ENCODE results near the gene THSD1. TPM values are rescaled to one million over a fixed set of nuclear protein-coding genes. Genes with fewer than 3 reads are reported as not detected.

THSD1 gene
- total RNA-seq, 2 experiments from 2014 or later: 0.07 TPM; not detected in 1

DNA sequence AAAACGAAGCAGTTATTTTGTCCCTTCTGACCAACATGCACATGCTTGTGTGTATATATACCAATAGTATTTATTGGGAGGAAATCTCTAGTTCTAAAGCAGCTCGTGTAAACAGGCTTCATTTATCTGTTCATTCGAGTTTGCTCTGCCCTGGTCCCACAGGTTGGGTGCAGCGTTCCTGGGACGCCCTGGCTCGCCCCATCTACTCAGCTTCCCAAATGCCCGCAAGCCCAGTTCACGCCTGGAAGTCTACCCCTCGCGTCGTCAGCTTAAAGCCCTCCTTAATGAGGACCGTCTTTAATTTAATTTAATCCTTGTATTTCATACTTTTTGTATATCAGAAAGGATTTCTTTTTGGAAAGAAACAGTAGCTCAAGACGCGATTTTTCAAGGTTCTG, 604 bp downstream of the THSD1 start:
- H3K27ac Mint-ChIP-seq: no peak overlapping the region
- CTCF ChIA-PET: no interaction called here
- H3K4me3 Mint-ChIP-seq: peak overlapping the region; percentile 52
- no peaks in the 10 kb centered on the region for H3K9me3 Mint-ChIP-seq
- peaks cover 17% of the 10 kb centered on the region for H3K4me1 Mint-ChIP-seq (ENCODE audit: low read depth)
- intact Hi-C loops (cut with micrococcal nuclease): loop anchor here (2.0 kb wide), 1 partner anchor 45 kb away; the partner anchor contains the start of gene VPS36
- peaks cover 30% of the 10 kb centered on the region for H3K27me3 Mint-ChIP-seq (ENCODE audit: low read depth)
- no peaks in the 10 kb centered on the region for H3K36me3 Mint-ChIP-seq (ENCODE audit: low read depth)
- no peak for DNase-seq

DNA sequence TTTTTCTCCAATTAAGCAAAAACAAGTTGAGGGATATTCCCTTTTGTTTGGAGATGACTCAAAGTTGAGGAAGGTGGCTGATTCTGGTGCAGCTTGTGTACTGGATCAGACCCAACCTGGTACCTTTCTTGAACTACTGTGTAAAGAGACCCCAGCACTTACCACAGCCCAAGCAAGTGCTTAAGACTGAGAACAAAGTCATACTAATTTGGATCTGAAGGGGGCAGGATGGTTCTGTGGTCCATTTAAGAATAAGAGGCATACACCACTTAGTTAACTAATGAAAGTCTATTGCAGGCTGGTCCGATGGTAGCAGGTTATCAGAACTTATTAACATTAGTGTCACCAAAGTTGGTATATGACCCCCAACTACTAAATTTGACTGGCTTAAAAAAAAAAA, 6.3 kb downstream of the THSD1 start:
- CTCF ChIA-PET: no interaction called here
- H3K36me3 Mint-ChIP-seq (ENCODE audit: low read depth): no peaks in the 10 kb centered on the region
- intact Hi-C loops (cut with micrococcal nuclease): no loop called here
- H3K27ac Mint-ChIP-seq: no peak overlapping the region
- H3K4me1 Mint-ChIP-seq (ENCODE audit: low read depth): peaks cover 8% of the 10 kb centered on the region
- no peaks in the 10 kb centered on the region for H3K9me3 Mint-ChIP-seq
- H3K27me3 Mint-ChIP-seq (ENCODE audit: low read depth): peaks cover 21% of the 10 kb centered on the region
- H3K4me3 Mint-ChIP-seq: no peak overlapping the region
- DNase-seq: no peak

DNA sequence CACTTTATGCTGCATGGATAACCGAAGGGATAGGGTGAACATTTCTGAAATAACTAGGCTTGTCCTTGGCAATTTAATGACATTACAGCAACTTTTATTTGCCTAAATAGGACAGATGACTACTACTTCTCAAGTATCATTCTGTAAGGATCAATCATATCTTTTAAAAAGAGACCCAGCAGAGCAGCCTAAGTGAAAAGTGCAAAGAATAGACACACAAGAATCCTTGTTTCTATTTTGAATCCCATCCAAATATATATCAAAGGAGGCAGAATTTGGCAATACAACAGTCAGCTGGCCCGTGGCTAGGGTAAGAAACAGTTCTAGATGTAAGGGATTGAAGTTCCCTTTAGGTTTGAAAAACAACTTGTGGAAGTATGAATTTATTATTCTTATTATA, 6.9 kb downstream of the THSD1 start:
- no peak overlapping the region for H3K4me3 Mint-ChIP-seq
- no peaks in the 10 kb centered on the region for H3K36me3 Mint-ChIP-seq (ENCODE audit: low read depth)
- peaks cover 2% of the 10 kb centered on the region for H3K4me1 Mint-ChIP-seq (ENCODE audit: low read depth)
- no peaks in the 10 kb centered on the region for H3K9me3 Mint-ChIP-seq
- intact Hi-C loops (cut with micrococcal nuclease): no loop called here
- CTCF ChIA-PET: no interaction called here
- H3K27ac Mint-ChIP-seq: no peak overlapping the region
- peaks cover 17% of the 10 kb centered on the region for H3K27me3 Mint-ChIP-seq (ENCODE audit: low read depth)
- DNase-seq: no peak

DNA sequence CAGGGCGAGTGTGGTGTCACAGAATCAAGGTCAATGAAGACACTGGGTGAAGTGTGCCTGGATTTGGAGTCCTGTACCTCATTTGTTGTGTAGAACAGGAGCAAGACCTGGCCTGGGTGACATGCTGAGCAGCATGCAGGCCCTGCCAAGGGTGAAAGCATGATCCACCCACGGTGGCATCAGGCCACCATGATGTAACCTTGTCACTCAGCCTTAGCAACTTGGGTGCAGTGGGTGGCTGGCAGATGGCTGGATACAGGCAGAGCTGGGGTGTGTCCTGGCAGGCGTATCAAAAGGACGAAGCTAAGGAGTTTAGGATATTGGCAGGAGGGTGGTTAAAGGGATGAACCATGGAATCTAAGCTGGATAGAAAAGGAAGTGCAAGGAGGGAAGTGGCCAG, 10.3 kb downstream of the THSD1 start:
- CTCF ChIA-PET: no interaction called here
- Mint-ChIP-seq H3K27ac (no peak overlapping the region), H3K4me1 (ENCODE audit: low read depth) (no peaks in the 10 kb centered on the region), H3K27me3 (ENCODE audit: low read depth) (peaks cover 3% of the 10 kb centered on the region), H3K9me3 (no peaks in the 10 kb centered on the region), H3K36me3 (ENCODE audit: low read depth) (no peaks in the 10 kb centered on the region), H3K4me3 (no peak overlapping the region)
- DNase-seq: no peak
- intact Hi-C loops (cut with micrococcal nuclease): no loop called here

DNA sequence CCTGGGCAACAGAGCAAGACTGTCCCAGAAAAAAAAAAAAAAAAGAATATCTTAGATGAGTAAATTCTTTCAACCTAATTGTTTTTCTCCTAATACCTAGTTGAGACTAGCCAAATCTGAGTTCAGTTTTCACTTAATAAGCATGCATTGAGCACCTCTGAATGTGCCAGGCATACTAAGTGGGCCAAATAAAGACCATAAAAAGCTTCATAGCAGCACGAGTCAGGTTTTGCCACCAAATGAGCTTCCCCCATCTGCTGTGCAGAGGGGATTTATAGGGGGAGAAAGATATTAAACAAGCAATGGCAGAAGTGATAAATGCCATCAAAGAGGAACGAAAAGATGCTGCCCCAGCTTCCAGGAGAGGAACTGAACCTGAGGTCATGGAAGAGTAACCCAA, 11.4 kb downstream of the THSD1 start:
- Mint-ChIP-seq H3K36me3 (ENCODE audit: low read depth) (no peaks in the 10 kb centered on the region), H3K27me3 (ENCODE audit: low read depth) (peaks cover 3% of the 10 kb centered on the region)

DNA sequence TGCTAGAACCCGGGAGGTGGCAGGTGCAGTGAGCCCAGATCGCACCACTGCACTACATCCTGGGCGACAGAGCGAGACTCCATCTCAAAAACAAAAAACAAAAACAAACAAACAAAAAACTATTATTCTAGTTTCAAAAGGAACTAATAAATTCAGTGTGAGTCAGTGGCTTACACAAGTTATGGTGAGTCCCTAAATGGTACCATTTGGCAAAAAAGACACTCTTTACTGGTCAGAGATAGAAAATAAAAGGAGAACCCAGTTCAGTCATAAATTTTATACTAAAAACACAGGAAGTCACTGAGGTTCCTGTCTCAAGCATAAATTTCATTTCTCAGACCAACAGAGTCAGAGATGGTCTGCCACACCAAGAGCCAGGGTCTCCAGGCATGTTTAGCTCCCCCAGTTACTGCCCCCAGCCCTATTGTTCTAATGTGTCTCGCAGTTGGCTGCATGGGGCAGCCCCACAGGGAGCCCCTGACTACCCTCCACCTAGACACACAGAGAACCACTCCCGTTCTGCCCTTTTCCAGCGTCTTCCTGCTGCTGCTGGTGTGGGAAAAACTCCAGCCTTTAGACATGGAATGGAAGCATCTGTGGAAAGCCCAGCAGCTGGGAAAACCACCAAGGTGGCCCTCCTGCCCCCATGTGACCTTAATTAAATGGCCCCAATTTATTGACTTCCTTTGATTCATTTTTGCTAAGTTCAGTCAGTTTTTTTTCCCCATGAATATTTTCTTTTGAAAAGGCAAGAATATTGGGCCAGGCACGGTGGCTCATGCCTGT, 12.2 kb downstream of the THSD1 start:
- Mint-ChIP-seq H3K36me3 (ENCODE audit: low read depth) (no peaks in the 10 kb centered on the region), H3K9me3 (no peaks in the 10 kb centered on the region), H3K27me3 (ENCODE audit: low read depth) (peaks cover 3% of the 10 kb centered on the region), H3K4me1 (ENCODE audit: low read depth) (no peaks in the 10 kb centered on the region), H3K4me3 (no peak overlapping the region), H3K27ac (no peak overlapping the region)
- intact Hi-C loops (cut with micrococcal nuclease): no loop called here
- no peak for DNase-seq
- CTCF ChIA-PET: no interaction called here

More for the DNA sequence above, 11.4 kb downstream of the THSD1 start:
- Mint-ChIP-seq H3K27ac (no peak overlapping the region), H3K4me1 (ENCODE audit: low read depth) (no peaks in the 10 kb centered on the region), H3K9me3 (no peaks in the 10 kb centered on the region), H3K4me3 (no peak overlapping the region)
- CTCF ChIA-PET: no interaction called here
- no peak for DNase-seq
- intact Hi-C loops (cut with micrococcal nuclease): no loop called here

DNA sequence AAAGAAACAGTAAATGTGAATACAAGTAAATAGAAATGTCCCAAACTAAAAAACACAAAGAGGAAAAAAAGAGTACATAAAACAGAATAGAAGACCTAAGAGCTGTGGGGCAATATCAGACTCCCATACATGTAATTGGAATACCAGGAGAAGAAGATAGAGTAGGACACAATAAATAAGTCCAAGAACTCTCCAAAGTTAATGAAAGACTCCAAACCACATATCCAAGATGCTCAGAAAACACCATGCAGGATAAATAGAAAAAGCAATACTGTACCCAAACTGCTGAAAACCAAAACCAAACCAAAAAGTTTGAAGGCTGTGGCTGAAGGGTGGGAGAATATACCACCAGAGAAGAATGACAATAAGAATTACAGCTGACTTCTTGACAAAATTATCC, 18.3 kb downstream of the THSD1 start:
- H3K4me3 Mint-ChIP-seq: no peak overlapping the region
- no peak overlapping the region for H3K27ac Mint-ChIP-seq
- no peaks in the 10 kb centered on the region for H3K27me3 Mint-ChIP-seq (ENCODE audit: low read depth)
- H3K36me3 Mint-ChIP-seq (ENCODE audit: low read depth): no peaks in the 10 kb centered on the region
- no peaks in the 10 kb centered on the region for H3K9me3 Mint-ChIP-seq
- DNase-seq: no peak
- CTCF ChIA-PET: interaction anchor here (1.4 kb wide), 1 partner anchor 63 kb away, joined by 6 read pairs; the partner anchor contains the start of gene VPS36
- H3K4me1 Mint-ChIP-seq (ENCODE audit: low read depth): no peaks in the 10 kb centered on the region
- intact Hi-C loops (cut with micrococcal nuclease): no loop called here

DNA sequence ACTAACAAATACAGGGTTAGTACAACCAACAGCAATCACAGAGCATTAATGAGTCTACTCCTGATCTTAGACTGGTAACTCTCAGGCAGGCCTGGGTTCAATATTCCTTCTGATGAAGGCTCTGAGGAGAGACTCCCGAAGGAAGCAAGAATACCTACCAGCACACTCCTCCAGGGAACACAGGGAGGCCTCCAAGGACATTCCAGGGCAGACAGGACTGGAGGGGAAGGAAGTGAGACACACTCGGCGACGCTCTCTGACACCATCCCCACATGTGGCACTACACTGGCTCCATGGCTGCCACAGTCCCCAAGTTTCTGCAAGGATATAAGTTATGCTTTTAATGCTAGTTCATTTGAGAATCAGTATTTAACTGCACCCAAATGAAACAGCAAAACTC, 20.1 kb downstream of the THSD1 start:
- no peaks in the 10 kb centered on the region for H3K27me3 Mint-ChIP-seq (ENCODE audit: low read depth)
- no peak overlapping the region for H3K27ac Mint-ChIP-seq
- H3K4me3 Mint-ChIP-seq: no peak overlapping the region
- no peaks in the 10 kb centered on the region for H3K36me3 Mint-ChIP-seq (ENCODE audit: low read depth)
- H3K9me3 Mint-ChIP-seq: no peaks in the 10 kb centered on the region
- no peak for DNase-seq
- CTCF ChIA-PET: no interaction called here
- H3K4me1 Mint-ChIP-seq (ENCODE audit: low read depth): no peaks in the 10 kb centered on the region
- intact Hi-C loops (cut with micrococcal nuclease): no loop called here

DNA sequence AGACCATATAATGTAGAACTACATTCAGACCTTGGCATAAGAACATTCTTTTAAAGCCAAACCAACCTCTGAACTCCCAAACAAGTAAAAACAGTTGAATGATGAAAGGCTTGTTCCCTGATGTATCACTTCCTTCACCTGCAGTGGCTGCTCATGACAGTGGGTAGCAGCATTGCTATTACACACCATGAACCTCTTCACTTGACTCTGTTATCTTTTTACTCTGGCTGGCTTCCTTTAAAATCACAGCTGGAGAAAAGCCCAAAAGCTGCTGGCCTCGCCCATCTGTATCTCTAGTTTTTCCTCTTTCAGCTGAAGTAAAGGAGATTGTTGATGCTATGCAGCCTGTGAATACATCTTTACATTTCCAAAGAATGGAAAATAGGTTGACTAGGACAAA, 22.6 kb downstream of the THSD1 start:
- no peak overlapping the region for H3K4me3 Mint-ChIP-seq
- CTCF ChIA-PET: interaction anchor here (0.6 to 0.7 kb wide), 2 partner anchors 41 to 375 kb away, joined by 3 to 4 read pairs; no protein-coding TSS in a partner anchor
- DNase-seq: no peak
- no peak overlapping the region for H3K27ac Mint-ChIP-seq
- no peaks in the 10 kb centered on the region for H3K36me3 Mint-ChIP-seq (ENCODE audit: low read depth)
- no peaks in the 10 kb centered on the region for H3K27me3 Mint-ChIP-seq (ENCODE audit: low read depth)
- no peaks in the 10 kb centered on the region for H3K9me3 Mint-ChIP-seq
- no peaks in the 10 kb centered on the region for H3K4me1 Mint-ChIP-seq (ENCODE audit: low read depth)
- intact Hi-C loops (cut with micrococcal nuclease): no loop called here

DNA sequence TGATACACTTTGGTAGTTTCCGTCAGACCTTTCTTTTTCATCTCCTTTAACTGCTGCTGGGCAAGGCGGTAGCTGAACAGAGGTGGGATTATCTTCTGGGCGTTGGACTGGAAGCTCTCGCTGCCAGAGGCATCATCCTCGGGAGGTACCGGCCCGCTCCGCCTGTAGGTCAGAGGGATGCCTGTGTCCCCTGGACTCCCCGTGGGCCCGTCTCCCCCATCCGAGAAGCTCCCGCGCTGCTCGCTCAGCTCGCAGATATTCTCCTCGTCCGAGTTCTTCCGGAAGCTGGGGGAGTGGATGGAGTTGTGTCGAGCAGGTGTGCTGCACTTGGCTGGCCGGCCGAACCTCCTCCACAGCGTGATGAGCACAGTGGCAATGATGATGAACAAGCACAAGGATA, 27.7 kb downstream of the THSD1 start:
- Mint-ChIP-seq H3K9me3 (no peaks in the 10 kb centered on the region), H3K4me3 (no peak overlapping the region), H3K36me3 (ENCODE audit: low read depth) (no peaks in the 10 kb centered on the region), H3K27me3 (ENCODE audit: low read depth) (no peaks in the 10 kb centered on the region), H3K4me1 (ENCODE audit: low read depth) (no peaks in the 10 kb centered on the region), H3K27ac (no peak overlapping the region)
- no peak for DNase-seq
- intact Hi-C loops (cut with micrococcal nuclease): no loop called here
- CTCF ChIA-PET: no interaction called here

DNA sequence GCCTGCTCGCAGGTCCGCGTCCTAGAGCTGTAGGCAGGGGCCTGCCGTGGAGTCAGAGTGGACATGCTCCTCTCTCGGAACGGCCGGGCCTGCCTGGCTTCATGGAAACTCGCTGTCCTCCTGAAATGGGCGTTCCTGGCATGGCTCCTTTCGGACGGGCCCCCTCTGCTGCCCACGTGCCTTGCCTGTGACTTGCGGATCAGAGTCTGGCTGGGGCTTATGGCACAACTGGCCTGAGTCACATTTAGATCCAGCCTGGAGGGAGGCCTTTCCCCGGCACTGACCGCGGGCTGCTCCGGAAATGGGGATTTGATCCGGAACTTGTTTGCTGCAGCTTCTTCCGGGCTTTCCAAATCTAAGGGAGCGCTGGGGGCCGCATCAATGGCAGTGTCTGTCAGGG, 28.1 kb downstream of the THSD1 start:
- no peaks in the 10 kb centered on the region for H3K9me3 Mint-ChIP-seq
- H3K27ac Mint-ChIP-seq: no peak overlapping the region
- no peaks in the 10 kb centered on the region for H3K36me3 Mint-ChIP-seq (ENCODE audit: low read depth)
- intact Hi-C loops (cut with micrococcal nuclease): no loop called here
- no peaks in the 10 kb centered on the region for H3K27me3 Mint-ChIP-seq (ENCODE audit: low read depth)
- DNase-seq: no peak
- H3K4me3 Mint-ChIP-seq: no peak overlapping the region
- no peaks in the 10 kb centered on the region for H3K4me1 Mint-ChIP-seq (ENCODE audit: low read depth)
- CTCF ChIA-PET: no interaction called here

DNA sequence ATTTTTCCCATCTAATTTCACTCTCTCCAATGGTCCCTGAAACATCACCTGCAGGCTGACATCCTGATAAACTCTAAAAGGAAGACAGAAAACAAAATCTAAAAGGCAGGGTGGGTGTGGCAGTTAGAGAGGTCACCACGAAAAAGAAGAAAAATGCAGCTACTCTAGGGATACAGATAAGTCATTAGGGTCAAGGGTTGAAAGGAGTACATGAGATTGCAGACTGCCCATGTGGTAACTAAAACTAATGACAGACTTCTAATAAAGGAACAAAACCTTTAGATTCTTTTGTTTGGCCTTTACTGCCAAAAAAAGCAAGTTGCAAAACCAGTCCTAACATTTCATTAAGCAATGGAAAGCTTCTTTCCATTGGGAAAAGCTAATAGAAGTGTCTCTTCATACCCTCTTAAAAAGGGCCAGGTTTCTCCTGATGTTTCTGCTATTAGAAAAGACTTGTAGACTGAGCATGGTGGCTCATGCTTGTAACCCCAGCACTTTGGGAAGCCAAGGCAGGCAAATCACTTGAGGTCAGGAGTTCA, 31.0 kb downstream of the THSD1 start:
- no peaks in the 10 kb centered on the region for H3K4me1 Mint-ChIP-seq (ENCODE audit: low read depth)
- no peaks in the 10 kb centered on the region for H3K9me3 Mint-ChIP-seq
- no peaks in the 10 kb centered on the region for H3K36me3 Mint-ChIP-seq (ENCODE audit: low read depth)
- no peaks in the 10 kb centered on the region for H3K27me3 Mint-ChIP-seq (ENCODE audit: low read depth)
- no peak overlapping the region for H3K27ac Mint-ChIP-seq
- intact Hi-C loops (cut with micrococcal nuclease): no loop called here
- CTCF ChIA-PET: interaction anchor here (0.8 kb wide), 1 partner anchor 451 kb away, joined by 3 read pairs; no protein-coding TSS in a partner anchor
- DNase-seq: no peak
- no peak overlapping the region for H3K4me3 Mint-ChIP-seq

DNA sequence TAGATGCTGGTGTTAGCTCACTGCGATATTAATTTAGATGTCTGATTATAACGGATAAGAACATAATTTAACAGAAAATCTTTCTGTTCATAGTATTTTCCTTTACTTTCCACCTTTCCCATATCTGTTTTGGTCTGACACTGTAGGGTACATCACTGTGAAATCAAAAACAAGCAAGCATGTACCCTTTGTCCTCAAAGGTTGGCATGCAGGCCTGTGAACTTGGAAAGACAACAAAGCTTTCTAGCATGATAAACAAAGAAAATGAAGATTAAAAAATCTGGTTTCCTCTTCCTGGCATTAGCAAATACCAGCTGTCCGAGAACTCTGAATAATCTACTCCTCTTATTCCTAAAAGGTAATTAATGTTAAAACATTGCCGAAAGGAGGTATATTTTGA, 31.6 kb downstream of the THSD1 start:
- H3K36me3 Mint-ChIP-seq (ENCODE audit: low read depth): no peaks in the 10 kb centered on the region
- no peak for DNase-seq
- intact Hi-C loops (cut with micrococcal nuclease): no loop called here

More for the DNA sequence above, 31.6 kb downstream of the THSD1 start:
- Mint-ChIP-seq H3K27me3 (ENCODE audit: low read depth) (no peaks in the 10 kb centered on the region), H3K4me3 (no peak overlapping the region), H3K4me1 (ENCODE audit: low read depth) (no peaks in the 10 kb centered on the region), H3K27ac (no peak overlapping the region), H3K9me3 (no peaks in the 10 kb centered on the region)
- CTCF ChIA-PET: interaction anchor here (0.8 kb wide), 1 partner anchor 450 kb away, joined by 3 read pairs; no protein-coding TSS in a partner anchor
